Endothelial cell of umbilical vein (primary cell): Measurements from ENCODE around the gene DYNC1LI1. TPM values are rescaled to one million over a fixed set of nuclear protein-coding genes. Genes with fewer than 3 reads are reported as not detected.

Source experiments
- BruUV-seq: library from RNA; stranded (reverse); fragments of 400-500 nt; replicated peaks from 2 replicates; lab custom pipeline; 2021; lab: Mats Ljungman, UMichigan
- CTCF ChIA-PET: fragments of 300-600, 350-600 bp; sonication (Branson Sonifier 250); formaldehyde crosslinking; loops from one replicate; lab custom pipeline; 2021; ENCODE audit warnings: antibody characterized with exemption, inconsistent platforms; lab: Charles Lee
- POLR2A ChIA-PET: fragments of 300-600, 350-600 bp; sonication (Branson Sonifier 250); formaldehyde crosslinking; loops from one replicate; lab custom pipeline; 2021; ENCODE audit warnings: antibody characterized with exemption, inconsistent platforms; lab: Charles Lee
- DNase-seq: peaks from one replicate; pipeline ENCODE4 v3.0.0-alpha.2; 2011; ENCODE audit warnings: low read depth, low spot score
- FAIRE-seq: peaks from 2 replicates; lab custom pipeline; 2011; peaks lifted over from hg19 to GRCh38; lab: Jason Lieb, UNC
- H2AFZ ChIP-seq: 2 replicates; pipeline ENCODE4 v1.6.0; 2012; ENCODE audit warnings: low read depth, low read length, control low read depth, inconsistent platforms
- H3K27ac ChIP-seq: 2 replicates; pipeline ENCODE4 v1.5.1; 2011; ENCODE audit warnings: low read depth, mild to moderate bottlenecking, control low read depth, low read length, moderate library complexity; ENCODE audit not compliant: insufficient read depth
- H3K27me3 ChIP-seq, 2 experiments: 2 replicates each; pipeline versions ENCODE4 v1.6.0 to v1.6.1; 2011; ENCODE audit warnings: low read length in 2 of 2, mixed read lengths in 1 of 2; ENCODE audit not compliant: control insufficient read depth in 2 of 2, insufficient read depth in 2 of 2
- H3K36me3 ChIP-seq, 2 experiments: 2 replicates in 1 of 2; 3 replicates in 1 of 2; pipeline ENCODE4 v1.5.1; 2011; ENCODE audit warnings: low read length in 2 of 2, mild to moderate bottlenecking in 1 of 2, moderate library complexity in 1 of 2; ENCODE audit not compliant: control insufficient read depth in 2 of 2, insufficient read depth in 2 of 2; ENCODE audit errors: extremely low read depth in 1 of 2
- H3K4me1 ChIP-seq: 3 replicates; pipeline ENCODE4 v1.5.1; 2011; ENCODE audit warnings: mild to moderate bottlenecking, low read length; ENCODE audit not compliant: control insufficient read depth, insufficient read depth; ENCODE audit errors: extremely low read depth
- H3K4me2 ChIP-seq: 2 replicates; pipeline ENCODE4 v1.6.1; 2011; ENCODE audit warnings: low read length, control low read depth, mixed read lengths; ENCODE audit not compliant: insufficient read depth
- H3K4me3 ChIP-seq, 3 experiments: fragments of 200-600 bp in 1 of 3; sonication (generic), shearing (Covaris generic) in 1 of 3; replicated peaks in 1 of 3; 2 replicates each; pipeline ENCODE4 v1.5.1; 2011 to 2016; ENCODE audit warnings: control low read depth in 3 of 3, low read length in 3 of 3, mild to moderate bottlenecking in 2 of 3, inconsistent platforms in 1 of 3, low read depth in 1 of 3, moderate library complexity in 1 of 3; ENCODE audit not compliant: insufficient read depth in 1 of 3
- H3K79me2 ChIP-seq: 2 replicates; pipeline ENCODE4 v1.6.0; 2012; ENCODE audit warnings: low read length, inconsistent platforms; ENCODE audit not compliant: control insufficient read depth, insufficient read depth
- H3K9ac ChIP-seq: replicated peaks from 2 replicates; pipeline ENCODE3; 2011; ENCODE audit warnings: low read length, control low read depth; ENCODE audit not compliant: insufficient read depth; ENCODE audit errors: extremely low read depth
- H3K9me1 ChIP-seq: replicated peaks from 3 replicates; pipeline ENCODE4 v1.6.0; 2011; ENCODE audit warnings: mild to moderate bottlenecking, low read length; ENCODE audit not compliant: control insufficient read depth, insufficient read depth; ENCODE audit errors: extremely low read depth
- H3K9me3 ChIP-seq: replicated peaks from 2 replicates; pipeline ENCODE4 v1.5.1; 2012; ENCODE audit warnings: low read length, inconsistent platforms; ENCODE audit not compliant: control insufficient read depth, insufficient read depth
- H4K20me1 ChIP-seq: replicated peaks from 2 replicates; pipeline ENCODE3; 2011; ENCODE audit warnings: mild to moderate bottlenecking, low read length; ENCODE audit not compliant: control insufficient read depth, insufficient read depth; ENCODE audit errors: extremely low read depth
- CTCF ChIP-seq, 2 donors: IDR thresholded peaks; 1 replicate in 1 of 2; 2 replicates in 1 of 2; pipeline ENCODE4 v1.5.1; 2011; ENCODE audit warnings: low read length in 2 of 2, mild to moderate bottlenecking in 2 of 2, moderate library complexity in 2 of 2, control low read depth in 1 of 2, inconsistent platforms in 1 of 2, low read depth in 1 of 2; ENCODE audit not compliant: insufficient read depth in 1 of 2; ENCODE audit errors: extremely low read depth in 1 of 2
- JUN ChIP-seq: IDR thresholded peaks from 2 replicates; pipeline ENCODE4 v1.6.1; 2011; ENCODE audit warnings: borderline replicate concordance, low read depth; ENCODE audit not compliant: insufficient read length, insufficient read depth
- MAX ChIP-seq: IDR thresholded peaks from 2 replicates; pipeline ENCODE4 v1.6.1; 2011; ENCODE audit not compliant: insufficient read depth, insufficient read length
- MYC ChIP-seq: IDR thresholded peaks from one replicate; pipeline ENCODE4 v1.6.1; 2011; ENCODE audit warnings: mild to moderate bottlenecking, low read depth, low read length
- POLR2A ChIP-seq: IDR thresholded peaks from 2 replicates; pipeline ENCODE4 v1.6.1; 2012; ENCODE audit warnings: low read depth, mild to moderate bottlenecking, control low read depth, low read length
- POLR2AphosphoS5 ChIP-seq: IDR thresholded peaks from 2 replicates; pipeline ENCODE4 v1.6.1; 2012; ENCODE audit warnings: low read depth, mild to moderate bottlenecking, control low read depth, low read length, moderate library complexity; ENCODE audit not compliant: insufficient read depth
- dilution Hi-C: fragments of 300-500 bp; cut with MboI; formaldehyde crosslinking; loops from one replicate; pipeline ENCODE4 v1.15.0; 2019; ENCODE audit warnings: low sequenced_read_pairs; ENCODE audit not compliant: extremely low pct_ligation_motif_present
- intact Hi-C: fragments of 100-400 bp; cut with micrococcal nuclease; formaldehyde crosslinking; loops from one replicate; pipeline ENCODE4 v1.10.0; 2022
- polyA plus RNA-seq, 4 experiments: library from polyadenylated mRNA; depleted of rRNA in 3 of 4; stranded (reverse) in 3 of 4; unstranded in 1 of 4; fragments of >200 nt; gene quantifications; 2 replicates each; pipeline versions ENCODE4 v1.2.1 to v1.2.3, GENCODE V29; 2011 to 2012; ENCODE audit warnings: missing spikeins in 1 of 4
- total RNA-seq: library from RNA; stranded (reverse); gene quantifications from 2 replicates; pipeline ENCODE4 v1.2.3, GENCODE V29; 2021

The DYNC1LI1 gene
- total and polyA plus RNA-seq, 2 donors (not counting 3 experiments of a cell fraction or from before 2014, with no cell fraction given) = 14.9 to 47.6 TPM

- Histone ChIP-seq H3K9ac (no peak overlapping the region), H3K27me3 (no peaks in the 10 kb centered on the region), H2AFZ (no peak overlapping the region), H3K4me3 (no peak overlapping the region), H3K9me1 (no peaks in the 10 kb centered on the region), H3K4me2 (no peak overlapping the region), H3K27ac (no peak overlapping the region), H3K4me1 (peaks cover 19% of the 10 kb centered on the region), H3K36me3 (peaks cover 0 to 3% of the 10 kb centered on the region in 2 experiments), H4K20me1 (peaks cover 9% of the 10 kb centered on the region), H3K9me3 (no peaks in the 10 kb centered on the region), H3K79me2 (peaks cover 48% of the 10 kb centered on the region)
- ChIA-PET POLR2A (no interaction called here), CTCF (interaction anchor here (1.0 to 1.1 kb wide), 2 partner anchors 11 to 28 kb away, joined by 3 to 5 read pairs; no protein-coding TSS in a partner anchor)
- BruUV-seq = no TSS peak
- intact Hi-C loops (no loop called here), dilution Hi-C loops (no loop called here)
- FAIRE-seq = peak; percentile 4
- TF ChIP-seq JUN (no peak), POLR2AphosphoS5 (no peak)
- no peak for DNase-seq
Measured at GRCh38 chr3:32495609-32496008, 75.0 kb downstream of the DYNC1LI1 start.

- no peaks in the 10 kb centered on the region for H3K27me3 ChIP-seq
- H3K27ac ChIP-seq = no peak overlapping the region
- H3K9me3 ChIP-seq = no peaks in the 10 kb centered on the region
- FAIRE-seq (no peak), DNase-seq (no peak)
- H3K9ac ChIP-seq = no peak overlapping the region
- peaks cover 9% of the 10 kb centered on the region for H4K20me1 ChIP-seq
- BruUV-seq = no TSS peak
- no peak overlapping the region for H3K4me3 ChIP-seq
- POLR2A ChIA-PET = no interaction called here
- H3K79me2 ChIP-seq = peaks cover 47% of the 10 kb centered on the region
- TF ChIP-seq CTCF (IDR thresholded peaks at IDR 0.05; ENCODE audit: extremely low read depth in 1 of 2, insufficient read depth in 1 of 2, low read depth in 1 of 2, low read length in 2 of 2) = no peak
- no peak for TF ChIP-seq POLR2A
- no peak for TF ChIP-seq POLR2AphosphoS5
- no peak for TF ChIP-seq MAX
- TF ChIP-seq JUN = no peak
- no peak for TF ChIP-seq MYC
- peaks cover 0 to 3% of the 10 kb centered on the region in 2 experiments for H3K36me3 ChIP-seq
- intact Hi-C loops (no loop called here), dilution Hi-C loops (no loop called here)
- H3K4me2 ChIP-seq = no peak overlapping the region
- H3K4me1 ChIP-seq = peaks cover 14% of the 10 kb centered on the region
- CTCF ChIA-PET = interaction anchor here (1.0 kb wide), 1 partner anchor 27 kb away, joined by 3 read pairs; no protein-coding TSS in a partner anchor
- no peaks in the 10 kb centered on the region for H3K9me1 ChIP-seq
- H2AFZ ChIP-seq = no peak overlapping the region
Measured at GRCh38 chr3:32495085-32495484, 75.6 kb downstream of the DYNC1LI1 start.
